Activated T-cell treated with anti-CD3 and anti-CD28 coated beads for 4 hours (primary cell): ENCODE measurements around the gene ZNF783.

Source experiments
- DNase-seq: peaks from one replicate; pipeline ENCODE4 v3.0.0-alpha.2; 2020

Gene ZNF783

GRCh38 chr7:149283321-149283720, 21.3 kb downstream of the ZNF783 start:
- no peak for DNase-seq

GRCh38 chr7:149284343-149284742, 22.3 kb downstream of the ZNF783 start:
- no peak for DNase-seq

- peak; percentile 98 for DNase-seq
Observed at GRCh38 chr7:149284850-149285585, 23.0 kb downstream of the ZNF783 start.

- no peak for DNase-seq
Observed at GRCh38 chr7:149285603-149286002, 23.6 kb downstream of the ZNF783 start.

- no peak for DNase-seq
Observed at GRCh38 chr7:149286811-149287400, 24.9 kb downstream of the ZNF783 start.

- DNase-seq: no peak
Observed at GRCh38 chr7:149287622-149288021, 25.6 kb downstream of the ZNF783 start.

GRCh38 chr7:149289262-149289661, 27.3 kb downstream of the ZNF783 start:
- DNase-seq: no peak

GRCh38 chr7:149289856-149290255, 27.9 kb downstream of the ZNF783 start:
- DNase-seq: no peak

- DNase-seq: no peak
Observed at GRCh38 chr7:149291036-149291780, 29.2 kb downstream of the ZNF783 start.

- DNase-seq: no peak
Observed at GRCh38 chr7:149291781-149292461, 29.9 kb downstream of the ZNF783 start.

GRCh38 chr7:149292462-149292823, 30.4 kb downstream of the ZNF783 start:
- DNase-seq: no peak

GRCh38 chr7:149293338-149293737, 31.3 kb downstream of the ZNF783 start:
- DNase-seq: no peak

- no peak for DNase-seq
Observed at GRCh38 chr7:149293946-149294633, 32.1 kb downstream of the ZNF783 start.

- DNase-seq: no peak
Observed at GRCh38 chr7:149294634-149295480, 32.9 kb downstream of the ZNF783 start.

GRCh38 chr7:149295481-149295850, 33.5 kb downstream of the ZNF783 start:
- DNase-seq: no peak

- no peak for DNase-seq
Observed at GRCh38 chr7:149296368-149296767, 34.4 kb downstream of the ZNF783 start.

- no peak for DNase-seq
Observed at GRCh38 chr7:149297034-149297755, 35.2 kb downstream of the ZNF783 start.

- no peak for DNase-seq
Observed at GRCh38 chr7:149300620-149301285, 38.8 kb downstream of the ZNF783 start.

GRCh38 chr7:149302222-149302621, 40.2 kb downstream of the ZNF783 start:
- no peak for DNase-seq

- no peak for DNase-seq
Observed at GRCh38 chr7:149302865-149303264, 40.9 kb downstream of the ZNF783 start.

GRCh38 chr7:149304006-149304405, 42.0 kb downstream of the ZNF783 start:
- DNase-seq: no peak
